Stimulated activated CD8-positive, alpha-beta memory T cell treated with anti-CD3 and anti-CD28 coated beads, Interleukin-15, amount 100 ng/mL, for 1 hour (primary cell): ENCODE measurements around the gene CASS4.
"Not testable (repeated sequence)": the region's sequence is repeated elsewhere in the genome, so short reads cannot be mapped to it uniquely, and the experiment has no call there.

Experiments
- DNase-seq: peaks from one replicate; pipeline ENCODE4 v3.0.0-alpha.2; 2020; ENCODE audit warnings: low read depth

The CASS4 gene

GRCh38 chr20:56392881-56393482 lies 19.1 kb upstream of the CASS4 start:
- no peak for DNase-seq

DNA sequence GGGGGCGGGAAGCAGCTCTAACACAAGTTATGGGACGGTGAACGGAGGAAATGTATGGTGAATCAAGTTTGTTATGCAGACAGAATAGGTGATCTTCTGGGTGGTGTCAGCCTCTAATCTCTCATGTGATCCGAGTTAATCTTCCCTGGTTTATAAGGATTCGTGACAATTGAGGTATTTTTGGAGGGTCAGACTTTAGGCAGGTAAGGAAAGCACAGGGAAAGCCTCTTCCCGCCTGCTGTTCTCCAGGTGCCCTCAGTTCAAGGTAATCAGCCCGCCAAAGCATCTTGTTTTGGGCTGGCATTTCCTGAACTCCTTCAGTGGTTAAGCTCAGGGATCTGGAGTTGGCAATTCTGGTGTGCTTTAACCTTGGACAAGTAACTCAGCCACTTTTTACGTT lies 18.4 kb upstream of the CASS4 start:
- DNase-seq, result no peak

- DNase-seq, result no peak
Measured at GRCh38 chr20:56395166-56395565, 16.9 kb upstream of the CASS4 start.

DNA sequence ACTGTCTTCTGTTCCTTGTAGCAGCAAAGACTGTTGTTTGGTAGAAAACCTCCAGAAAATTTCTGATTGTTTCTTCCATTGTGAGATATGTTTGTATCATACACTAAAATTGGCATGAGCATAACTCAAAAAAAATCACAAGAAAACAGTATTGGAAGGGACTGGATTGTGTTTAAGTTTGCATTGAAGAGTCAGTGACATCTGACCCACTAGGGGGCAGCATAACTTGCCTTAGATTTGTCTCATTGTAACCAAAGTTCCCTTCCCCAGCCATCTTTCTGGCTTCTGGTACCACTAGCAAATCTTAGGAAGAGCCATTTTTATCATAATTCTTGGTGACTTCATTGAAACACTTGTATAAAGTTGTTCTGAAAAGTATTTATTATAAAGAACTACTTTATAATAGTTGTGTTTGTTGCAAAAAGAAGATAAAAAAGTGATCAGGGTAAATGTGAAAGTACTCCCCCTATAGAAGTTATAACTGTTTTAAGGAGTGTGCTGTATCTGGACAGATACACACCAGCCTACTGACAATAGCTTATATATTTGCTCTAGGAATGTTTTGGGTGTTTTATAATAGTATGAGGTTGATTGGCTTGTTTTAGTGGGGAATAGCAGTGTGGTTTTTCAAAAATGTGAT lies 11.9 kb upstream of the CASS4 start:
- DNase-seq, result peak; percentile 43

GRCh38 chr20:56403465-56403864 lies 8.6 kb upstream of the CASS4 start:
- no peak for DNase-seq

GRCh38 chr20:56405356-56405755 lies 6.7 kb upstream of the CASS4 start:
- not testable (repeated sequence) for DNase-seq

DNA sequence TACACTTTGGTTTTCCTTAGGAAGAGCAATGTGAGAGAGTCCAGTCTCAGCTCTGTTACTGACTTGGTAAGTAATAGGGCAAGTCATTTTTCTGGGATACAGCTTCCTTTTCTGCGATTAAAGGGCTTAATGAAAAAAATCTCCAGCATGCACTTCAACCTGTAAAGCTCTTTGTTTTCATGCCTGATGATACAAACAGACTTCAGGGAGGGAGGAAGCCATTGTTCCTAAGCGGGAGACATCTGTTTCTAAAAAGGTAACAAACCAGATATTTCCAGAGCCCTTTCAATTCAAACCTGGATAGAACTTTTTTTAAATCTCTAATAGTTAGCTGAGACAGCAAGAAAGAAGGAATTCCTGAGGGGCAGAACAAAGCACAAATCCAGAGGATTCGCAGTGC lies 5.2 kb upstream of the CASS4 start:
- DNase-seq, result no peak

- no peak for DNase-seq
Measured at GRCh38 chr20:56409521-56409920, 2.5 kb upstream of the CASS4 start.

DNA sequence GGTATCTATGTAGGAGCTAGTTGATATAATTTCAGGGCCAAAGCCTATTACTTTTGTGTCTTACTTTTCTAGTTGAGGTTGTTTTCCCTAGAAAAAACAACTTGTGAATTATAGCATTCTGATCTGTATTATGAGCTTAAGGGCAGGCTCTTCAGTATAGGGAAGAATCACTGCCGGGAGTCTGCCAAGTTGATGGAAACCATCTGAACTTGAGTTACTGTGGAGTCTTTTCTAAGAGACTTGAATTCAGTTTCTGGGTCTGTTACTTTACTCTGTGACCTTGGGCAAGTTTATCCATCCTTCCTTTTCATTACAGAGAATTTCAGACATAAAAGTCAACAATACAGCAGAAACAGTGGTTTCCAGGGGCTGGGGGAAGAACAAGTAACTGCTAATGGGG lies 2.1 kb upstream of the CASS4 start:
- no peak for DNase-seq

- not testable (repeated sequence) for DNase-seq
Measured at GRCh38 chr20:56411287-56411686, 773 bp upstream of the CASS4 start.

DNA sequence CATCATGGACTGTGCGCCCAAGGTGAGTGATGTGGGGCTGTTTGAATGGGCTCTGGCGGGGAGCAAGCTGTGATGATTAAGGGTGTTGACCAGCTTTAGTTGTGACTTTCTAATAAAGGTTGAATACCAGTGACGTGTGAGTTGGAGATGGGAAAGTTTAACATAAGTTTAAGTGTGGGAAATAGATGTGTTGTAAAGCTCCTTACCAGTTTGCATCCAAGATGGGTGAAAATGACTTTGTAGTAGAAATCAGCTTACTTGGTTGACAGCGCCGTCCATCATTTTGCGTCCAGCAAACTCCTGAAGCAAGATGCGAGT lies 372 bp downstream of the CASS4 start:
- no peak for DNase-seq

DNA sequence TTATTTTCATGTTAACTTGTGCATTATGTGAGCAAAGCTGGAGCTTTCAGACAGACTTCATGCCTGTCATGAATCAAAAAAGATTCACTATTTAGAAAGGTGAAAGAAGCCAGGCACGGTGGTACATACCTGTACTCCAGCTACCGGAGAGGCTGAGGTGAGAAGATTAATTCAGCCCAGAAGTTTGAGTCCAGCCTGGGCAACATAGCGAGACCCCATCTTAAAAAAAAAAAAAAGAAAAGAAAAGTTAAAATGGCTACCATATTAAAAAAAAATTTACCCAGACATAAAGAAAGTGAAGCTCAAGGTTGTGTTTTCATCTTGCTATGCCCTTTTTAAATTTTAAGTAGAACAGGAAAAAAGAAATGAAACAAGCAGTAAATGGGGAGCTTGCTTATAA lies 889 bp downstream of the CASS4 start:
- DNase-seq, result no peak

GRCh38 chr20:56414842-56415765 lies 3.0 kb downstream of the CASS4 start:
- DNase-seq, result no peak

DNA sequence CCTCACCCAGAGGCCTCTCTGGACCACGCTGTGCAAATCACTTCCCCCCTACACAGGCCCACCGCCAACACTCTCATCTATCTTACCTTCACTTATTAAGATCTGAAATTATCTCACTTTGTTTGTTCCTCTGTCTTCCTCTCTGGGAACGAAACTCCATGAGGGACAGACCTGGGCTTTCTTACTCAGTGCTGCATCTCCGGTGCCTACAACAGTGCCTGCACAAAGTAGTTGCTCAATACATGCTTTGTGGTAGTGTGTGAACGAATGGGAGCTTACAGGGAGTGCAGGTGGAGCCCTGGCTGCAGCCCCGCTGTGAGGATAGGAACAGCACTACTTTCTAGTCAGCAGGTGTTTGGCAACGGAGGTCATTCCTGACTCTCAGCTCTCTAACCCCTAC lies 5.3 kb downstream of the CASS4 start:
- no peak for DNase-seq

DNA sequence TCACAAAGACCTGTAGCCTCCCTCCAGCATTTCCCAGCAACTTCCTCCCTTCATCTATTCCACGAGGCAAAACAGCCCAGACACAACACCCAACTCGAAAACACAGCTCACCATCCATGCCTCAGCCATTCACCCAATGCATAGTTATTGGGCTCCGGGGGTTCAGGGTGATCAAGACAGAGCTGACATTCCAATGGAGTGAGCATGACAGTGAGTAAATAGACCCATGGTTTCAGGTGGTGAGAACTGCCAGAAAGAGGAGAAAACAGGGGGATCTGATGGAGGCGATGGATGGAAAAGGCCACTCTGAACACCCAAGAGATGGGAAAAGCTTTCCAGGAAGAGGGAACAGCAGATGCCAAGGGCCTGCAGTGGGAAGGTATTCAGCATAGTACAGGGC lies 5.9 kb downstream of the CASS4 start:
- no peak for DNase-seq

- DNase-seq, result no peak
Measured at GRCh38 chr20:56418385-56418861, 6.4 kb downstream of the CASS4 start.

DNA sequence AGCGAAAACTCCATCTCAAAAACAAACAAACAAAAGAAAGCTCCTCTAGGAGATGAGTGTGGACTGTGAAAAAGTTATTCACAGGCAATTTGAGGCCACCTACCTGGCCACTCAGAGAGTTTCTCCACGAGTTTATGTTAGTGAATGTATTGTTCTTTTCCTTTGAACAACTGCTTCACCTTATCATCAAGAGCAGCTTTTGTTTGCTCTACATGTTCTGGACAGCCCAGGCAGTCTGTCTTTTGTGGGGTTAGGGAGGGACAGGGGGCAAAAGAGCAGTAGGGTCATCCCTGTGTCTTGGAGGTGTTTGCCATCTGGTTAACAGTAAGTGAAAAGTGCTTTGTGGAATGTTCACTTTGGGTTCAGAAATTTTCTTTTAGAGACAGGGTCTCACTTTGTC lies 8.0 kb downstream of the CASS4 start:
- DNase-seq, result no peak

DNA sequence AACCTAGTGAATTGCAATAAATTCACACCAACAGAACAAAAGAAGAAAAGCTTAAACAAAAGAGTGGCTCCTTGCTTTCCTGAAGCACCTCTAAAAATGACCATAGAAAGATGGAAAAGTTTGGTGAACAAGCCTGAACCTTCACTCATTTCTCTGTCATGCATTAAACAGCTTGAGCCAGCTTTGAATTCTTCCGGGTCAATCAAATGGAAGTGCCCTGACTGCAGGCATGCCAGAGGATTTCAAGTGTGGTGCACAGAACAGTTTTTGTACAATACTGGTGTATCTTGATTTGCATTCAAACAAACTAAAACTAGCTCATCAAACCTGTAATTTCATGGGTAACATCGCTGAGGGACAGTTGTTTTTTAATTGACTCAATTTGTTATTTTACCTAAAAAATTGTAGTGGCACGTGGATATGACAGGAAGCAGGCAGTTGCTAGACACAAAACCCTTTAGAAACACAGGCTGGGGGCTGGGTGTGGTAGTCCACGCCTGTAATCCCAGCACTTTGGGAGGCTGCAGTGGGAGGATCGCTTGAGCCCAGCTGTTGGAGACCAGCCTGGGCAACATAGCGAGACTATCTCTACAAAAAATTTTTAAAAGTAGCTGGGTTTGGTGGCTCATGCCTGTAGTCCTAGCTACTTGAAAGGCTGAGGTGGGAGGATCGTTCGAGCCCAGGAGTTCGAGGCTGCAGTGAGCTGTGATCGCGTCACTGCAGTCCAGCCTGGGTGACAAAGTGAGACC lies 9.1 kb downstream of the CASS4 start:
- DNase-seq, result no peak

DNA sequence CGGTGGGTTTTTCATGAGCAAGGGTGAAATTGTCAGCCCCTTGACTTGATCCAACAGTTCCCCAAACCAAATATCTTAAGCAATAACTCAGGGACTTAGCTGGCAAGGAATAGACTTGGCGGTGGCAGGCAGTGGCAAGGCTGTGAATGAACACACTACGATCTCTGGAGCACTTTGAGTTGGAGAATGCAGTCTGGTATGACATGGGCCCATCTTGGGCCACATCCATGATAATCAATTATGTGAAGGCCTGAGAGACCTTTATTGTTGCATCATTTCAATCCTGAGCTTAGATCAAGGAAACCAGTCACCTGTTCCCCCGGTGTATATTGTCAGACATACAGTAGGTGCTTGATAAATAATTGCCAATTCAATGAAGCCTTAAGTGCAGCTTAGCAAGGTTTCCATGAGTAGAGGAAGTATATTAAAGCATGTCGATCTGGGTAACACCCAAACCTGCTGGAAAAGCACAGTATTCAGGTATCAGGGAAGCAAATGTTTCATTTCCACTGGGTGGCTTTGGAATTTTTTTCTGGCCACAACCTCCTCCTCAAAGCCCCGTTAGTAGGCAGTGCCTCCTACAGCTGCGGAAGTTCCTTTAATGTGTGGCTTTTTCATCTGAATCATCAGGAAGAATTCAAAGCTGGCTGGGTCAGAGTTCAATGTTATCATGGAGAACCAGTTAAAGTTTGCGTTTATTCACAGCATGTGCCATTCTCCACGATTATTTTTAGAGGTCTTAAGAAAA lies 10.2 kb downstream of the CASS4 start:
- no peak for DNase-seq

- no peak for DNase-seq
Measured at GRCh38 chr20:56422824-56423189, 10.7 kb downstream of the CASS4 start.

DNA sequence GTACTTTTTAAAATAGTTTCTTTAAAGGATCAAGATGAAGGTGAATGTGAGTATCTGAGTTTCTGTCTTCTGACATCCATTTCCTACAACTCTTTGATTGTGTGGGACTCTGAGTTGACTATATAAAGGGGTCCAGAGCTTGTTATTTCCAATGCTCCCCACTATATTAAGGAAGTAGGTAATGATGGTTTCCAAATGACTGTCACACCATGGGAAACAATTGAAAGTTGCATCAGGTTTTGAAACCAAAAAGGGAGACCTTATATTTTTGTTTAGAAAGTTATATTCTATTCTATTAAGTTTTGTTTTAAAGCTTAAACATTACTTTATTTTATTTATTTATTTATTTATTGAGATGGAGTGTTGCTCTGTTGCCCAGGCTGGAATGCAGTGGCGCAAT lies 11.2 kb downstream of the CASS4 start:
- DNase-seq, result no peak

- DNase-seq, result no peak
Measured at GRCh38 chr20:56423886-56424285, 11.8 kb downstream of the CASS4 start.
